Measurements from ENCODE around the gene FMN1. TPM values are rescaled to one million over a fixed set of nuclear protein-coding genes. Genes with fewer than 3 reads are reported as not detected.

Gene FMN1
- total RNA-seq, 1 experiment from 2014 or later: 87.0 TPM

DNA sequence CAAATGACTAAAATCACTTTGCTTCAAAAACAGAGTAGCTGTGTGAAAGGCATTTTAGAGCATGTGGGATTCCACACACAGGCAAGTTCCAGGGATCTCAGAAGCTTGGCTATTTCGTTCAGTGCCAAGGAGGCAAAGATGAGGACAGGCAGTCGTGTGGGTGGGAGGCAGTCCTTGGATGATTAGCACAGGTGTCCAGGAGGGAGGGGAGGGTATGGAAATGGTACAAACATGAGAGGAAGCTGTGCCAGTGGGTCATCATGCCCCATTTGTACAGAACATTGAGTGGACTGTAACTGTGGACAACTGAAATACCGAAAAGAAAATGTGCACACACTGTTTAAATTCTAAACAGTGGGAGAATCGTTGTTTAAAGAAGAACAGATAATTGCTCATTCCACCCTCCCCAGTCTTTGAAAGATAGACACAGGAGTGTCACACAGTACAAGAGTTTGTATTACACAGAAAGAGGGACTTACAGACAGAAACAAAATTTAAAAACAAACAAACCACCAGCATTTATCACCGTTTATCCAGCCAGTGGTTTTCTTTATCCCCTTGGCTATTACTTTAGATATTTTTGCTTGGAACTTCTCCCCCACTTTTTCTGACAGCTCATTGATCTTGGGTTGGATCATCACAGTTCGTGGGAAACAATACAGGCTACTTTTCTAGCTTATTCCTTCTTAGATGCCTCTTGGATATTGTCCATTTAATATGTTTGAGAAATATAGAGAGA is 353.8 kb downstream of the FMN1 start:
- in situ Hi-C loops (cut with HindIII; ENCODE audit: low pct_unique_long_range_greater_than_20kb, low sequenced_read_pairs): no loop called here
- DNase-seq (ENCODE audit: low read depth, low spot score): no peak

DNA sequence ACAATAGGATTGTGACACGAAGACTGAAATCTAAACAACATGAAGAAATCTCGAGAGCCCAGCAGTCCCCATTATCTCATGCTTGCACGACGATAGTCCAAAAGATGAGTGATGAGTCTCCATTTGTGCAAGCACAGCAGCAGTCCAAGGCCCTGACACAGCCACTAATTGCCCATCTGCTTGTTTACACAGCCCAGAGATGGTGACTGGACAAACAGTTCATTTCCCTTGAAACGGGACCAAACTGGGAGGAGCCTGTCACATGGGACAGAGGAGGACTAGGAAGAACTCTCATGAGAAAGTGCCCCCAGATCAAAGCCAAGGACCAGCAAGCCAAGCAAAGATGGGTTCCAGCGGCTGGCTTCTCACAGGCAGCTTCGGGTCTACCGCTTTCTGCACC is 355.7 kb downstream of the FMN1 start:
- in situ Hi-C loops (cut with HindIII; ENCODE audit: low pct_unique_long_range_greater_than_20kb, low sequenced_read_pairs): no loop called here
- DNase-seq (ENCODE audit: low read depth, low spot score): no peak

GRCh38 chr15:32838338-32838737 is 356.2 kb downstream of the FMN1 start:
- DNase-seq (ENCODE audit: low read depth, low spot score): no peak
- in situ Hi-C loops (cut with HindIII; ENCODE audit: low pct_unique_long_range_greater_than_20kb, low sequenced_read_pairs): no loop called here

DNA sequence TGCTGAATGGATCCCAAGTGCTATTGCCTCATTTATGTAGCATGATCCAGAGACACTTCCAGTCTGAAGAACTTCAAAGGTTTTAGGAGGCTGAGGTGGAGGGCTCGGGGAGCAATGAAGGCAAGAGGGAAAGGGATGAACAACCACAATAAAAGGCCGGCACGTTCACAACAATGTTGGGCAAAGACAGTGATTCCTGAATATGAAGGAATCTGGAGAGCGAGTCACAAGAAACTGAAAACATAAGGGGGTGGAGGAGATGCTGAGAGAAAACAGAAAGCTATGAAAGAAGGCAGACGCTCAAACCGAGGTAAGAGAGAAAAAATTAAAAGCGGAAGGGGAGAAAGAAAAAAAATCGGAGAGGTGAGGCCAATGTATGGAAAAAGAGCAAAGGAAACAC is 356.6 kb downstream of the FMN1 start:
- in situ Hi-C loops (cut with HindIII; ENCODE audit: low pct_unique_long_range_greater_than_20kb, low sequenced_read_pairs): no loop called here
- DNase-seq (ENCODE audit: low read depth, low spot score): no peak

DNA sequence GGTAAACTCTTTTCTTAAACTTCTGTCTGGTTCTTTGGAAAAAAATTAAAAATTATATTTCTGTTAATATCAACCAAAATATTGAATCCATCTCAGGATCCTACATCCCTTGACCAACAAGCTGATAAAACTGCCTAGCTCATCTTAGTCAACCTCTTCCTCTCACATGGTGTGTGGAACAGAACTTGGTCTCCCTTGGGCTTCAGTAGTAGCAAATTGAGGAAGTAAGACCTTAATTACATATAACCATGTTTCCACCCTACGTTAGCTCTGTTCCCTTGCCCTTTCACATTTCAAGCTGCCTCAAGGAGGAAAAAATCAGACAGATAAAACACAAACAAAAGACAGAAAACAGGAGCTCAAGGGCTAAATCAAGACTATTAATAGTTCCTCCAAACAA is 360.4 kb downstream of the FMN1 start:
- no peak for DNase-seq (ENCODE audit: low read depth, low spot score)
- in situ Hi-C loops (cut with HindIII; ENCODE audit: low pct_unique_long_range_greater_than_20kb, low sequenced_read_pairs): no loop called here

- in situ Hi-C loops (cut with HindIII; ENCODE audit: low pct_unique_long_range_greater_than_20kb, low sequenced_read_pairs): no loop called here
- no peak for DNase-seq (ENCODE audit: low read depth, low spot score)
These were observed 361.1 kb downstream of the FMN1 start for GRCh38 chr15:32833379-32833821.

GRCh38 chr15:32831485-32831884 is 363.0 kb downstream of the FMN1 start:
- in situ Hi-C loops (cut with HindIII; ENCODE audit: low pct_unique_long_range_greater_than_20kb, low sequenced_read_pairs): no loop called here
- no peak for DNase-seq (ENCODE audit: low read depth, low spot score)

DNA sequence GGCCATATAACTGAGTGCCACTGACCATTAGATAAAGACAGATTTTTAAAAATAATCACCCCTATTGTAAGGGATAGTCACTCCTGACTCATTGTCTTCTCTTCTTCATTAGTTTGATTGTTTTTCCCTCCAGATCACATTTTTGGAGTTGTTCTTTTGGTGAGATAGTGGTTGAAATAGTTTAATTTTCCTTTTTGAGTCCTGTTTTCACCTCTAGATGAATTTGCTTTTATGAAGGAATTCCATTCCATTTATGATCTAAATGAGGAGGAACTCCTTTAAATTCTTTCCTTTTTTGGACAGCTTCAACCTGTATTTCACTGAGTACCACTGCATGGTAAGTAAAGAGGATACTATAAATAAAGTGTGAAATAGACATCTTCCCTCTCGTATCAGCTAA is 364.3 kb downstream of the FMN1 start:
- in situ Hi-C loops (cut with HindIII; ENCODE audit: low pct_unique_long_range_greater_than_20kb, low sequenced_read_pairs): no loop called here
- DNase-seq (ENCODE audit: low read depth, low spot score): no peak

- no peak for DNase-seq (ENCODE audit: low read depth, low spot score)
- in situ Hi-C loops (cut with HindIII; ENCODE audit: low pct_unique_long_range_greater_than_20kb, low sequenced_read_pairs): no loop called here
These were observed 365.1 kb downstream of the FMN1 start for GRCh38 chr15:32829436-32829835.

- no peak for DNase-seq (ENCODE audit: low read depth, low spot score)
- in situ Hi-C loops (cut with HindIII; ENCODE audit: low pct_unique_long_range_greater_than_20kb, low sequenced_read_pairs): no loop called here
These were observed 365.9 kb downstream of the FMN1 start for GRCh38 chr15:32828507-32829186.

DNA sequence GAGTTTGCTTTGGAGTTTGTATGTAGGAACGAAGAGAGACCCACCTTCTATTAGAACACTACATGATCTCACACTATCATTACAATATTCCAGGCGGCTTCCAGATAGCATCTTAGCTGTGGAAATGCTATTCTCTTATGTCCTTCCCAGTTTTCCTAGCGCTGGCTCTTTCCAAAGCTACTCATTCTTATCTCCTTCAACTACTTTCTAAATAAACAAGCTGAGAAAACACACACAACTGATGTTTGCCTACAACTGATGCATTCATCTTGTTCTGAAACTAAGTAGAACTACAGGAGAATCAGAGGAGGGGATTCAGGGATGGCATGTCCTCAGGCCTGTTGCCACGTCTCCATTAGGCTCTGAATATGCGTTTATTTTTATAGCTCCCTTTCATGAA is 367.8 kb downstream of the FMN1 start:
- no peak for DNase-seq (ENCODE audit: low read depth, low spot score)
- in situ Hi-C loops (cut with HindIII; ENCODE audit: low pct_unique_long_range_greater_than_20kb, low sequenced_read_pairs): no loop called here

GRCh38 chr15:32825219-32825618 is 369.3 kb downstream of the FMN1 start:
- no peak for DNase-seq (ENCODE audit: low read depth, low spot score)
- in situ Hi-C loops (cut with HindIII; ENCODE audit: low pct_unique_long_range_greater_than_20kb, low sequenced_read_pairs): no loop called here

DNA sequence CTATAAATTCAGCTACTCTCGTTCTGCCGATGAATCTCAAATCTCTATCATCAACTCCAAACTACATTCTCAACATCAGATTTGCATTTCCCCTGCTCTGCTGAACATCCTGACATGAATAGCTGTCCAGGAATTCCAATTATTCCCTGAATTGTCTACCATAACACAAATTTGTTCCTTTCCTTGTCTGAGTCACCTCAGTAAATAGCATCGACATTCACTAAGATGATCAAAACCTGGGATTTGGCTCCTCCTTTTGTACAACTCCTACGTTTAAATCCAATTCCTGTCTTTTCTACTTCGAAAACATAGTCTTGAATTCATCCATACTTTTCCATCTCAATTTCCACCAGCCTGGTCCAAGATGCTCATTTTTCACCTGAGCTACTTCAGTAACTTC is 369.7 kb downstream of the FMN1 start:
- in situ Hi-C loops (cut with HindIII; ENCODE audit: low pct_unique_long_range_greater_than_20kb, low sequenced_read_pairs): loop anchor here (25.0 kb wide), 1 partner anchor 137 kb away; no protein-coding TSS in a partner anchor

GRCh38 chr15:32823750-32824149 is 370.8 kb downstream of the FMN1 start:
- no peak for DNase-seq (ENCODE audit: low read depth, low spot score)
- in situ Hi-C loops (cut with HindIII; ENCODE audit: low pct_unique_long_range_greater_than_20kb, low sequenced_read_pairs): loop anchor here (25.0 kb wide), 1 partner anchor 136 kb away; no protein-coding TSS in a partner anchor

More for the DNA sequence above, 369.7 kb downstream of the FMN1 start:
- no peak for DNase-seq (ENCODE audit: low read depth, low spot score)

GRCh38 chr15:32822739-32823138 is 371.8 kb downstream of the FMN1 start:
- DNase-seq (ENCODE audit: low read depth, low spot score): no peak
- in situ Hi-C loops (cut with HindIII; ENCODE audit: low pct_unique_long_range_greater_than_20kb, low sequenced_read_pairs): loop anchor here (25.0 kb wide), 1 partner anchor 135 kb away; no protein-coding TSS in a partner anchor

- in situ Hi-C loops (cut with HindIII; ENCODE audit: low pct_unique_long_range_greater_than_20kb, low sequenced_read_pairs): loop anchor here (25.0 kb wide), 1 partner anchor 132 kb away; no protein-coding TSS in a partner anchor
These were observed 375.1 kb downstream of the FMN1 start for GRCh38 chr15:32819448-32819847.

DNA sequence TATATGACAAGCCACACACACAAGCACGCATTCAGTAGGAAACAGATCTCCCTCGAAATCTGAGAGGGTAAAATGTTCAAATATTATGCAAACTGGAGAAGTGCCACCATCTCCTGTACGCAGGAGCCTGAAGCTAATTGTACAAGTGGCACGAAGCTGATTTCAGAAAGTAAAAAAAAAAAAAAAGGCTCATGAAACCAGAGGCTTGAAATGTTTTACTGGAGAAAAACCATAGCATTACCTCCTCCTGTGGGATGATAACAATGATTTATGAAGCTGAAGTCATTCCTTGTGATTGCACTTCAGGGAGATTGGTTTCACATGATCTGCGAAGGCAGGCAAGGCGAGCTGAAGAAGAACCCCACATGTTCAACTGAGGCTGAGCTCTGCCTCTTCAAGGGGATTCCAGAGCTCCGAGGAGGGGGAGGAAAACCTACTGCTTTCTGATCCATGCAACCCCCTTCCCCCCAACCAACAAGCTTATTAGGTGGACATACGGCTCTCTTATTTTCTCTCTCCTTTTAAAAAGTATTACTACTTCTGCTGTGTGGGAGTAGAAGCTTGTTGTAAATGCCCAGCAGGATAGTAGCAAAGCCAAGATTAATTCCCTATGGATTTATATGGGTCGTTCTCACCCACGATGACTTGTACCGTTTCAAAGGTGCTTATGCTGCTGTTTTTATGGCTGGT is 375.6 kb downstream of the FMN1 start:
- in situ Hi-C loops (cut with HindIII; ENCODE audit: low pct_unique_long_range_greater_than_20kb, low sequenced_read_pairs): loop anchor here (25.0 kb wide), 1 partner anchor 132 kb away; no protein-coding TSS in a partner anchor
- DNase-seq (ENCODE audit: low read depth, low spot score): peak; percentile 95

More at GRCh38 chr15:32819448-32819847, 375.1 kb downstream of the FMN1 start:
- DNase-seq (ENCODE audit: low read depth, low spot score): no peak

DNA sequence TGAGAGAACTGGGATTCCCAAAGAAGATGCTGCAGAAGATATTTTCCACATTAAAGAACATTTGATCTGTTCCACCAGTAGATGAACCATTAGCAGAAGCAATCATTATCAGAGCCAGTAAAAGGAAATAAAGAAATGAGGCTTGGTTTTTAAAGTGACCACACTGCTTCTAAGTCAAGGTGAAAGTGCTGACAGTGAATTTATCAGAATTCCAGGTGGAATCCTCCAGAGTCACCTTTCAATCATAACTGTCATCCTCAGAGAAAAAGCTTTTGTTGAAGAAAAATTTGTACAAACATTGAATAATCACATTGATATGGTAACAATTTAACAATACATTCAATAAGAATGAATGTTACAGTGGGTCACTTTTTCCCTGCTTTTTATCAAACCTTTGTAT is 376.9 kb downstream of the FMN1 start:
- no peak for DNase-seq (ENCODE audit: low read depth, low spot score)
- in situ Hi-C loops (cut with HindIII; ENCODE audit: low pct_unique_long_range_greater_than_20kb, low sequenced_read_pairs): loop anchor here (25.0 kb wide), 1 partner anchor 130 kb away; no protein-coding TSS in a partner anchor
